Measurements from ENCODE around the gene PSMB8. TPM values are rescaled to one million over a fixed set of nuclear protein-coding genes. Genes with fewer than 3 reads are reported as not detected.

Gene PSMB8
- total and polyA plus RNA-seq, 2 of the 8 experiments (the other 6 are each of a cell fraction or from before 2014, with no cell fraction given): 18.4 to 43.0 TPM

- no peaks in the 10 kb centered on the region for H3K23me2 ChIP-seq (ENCODE audit: low read depth, low read length)
- FAIRE-seq: no peak
Observed at GRCh38 chr6:32792901-32793435, 50.9 kb downstream of the PSMB8 start.

More at GRCh38 chr6:32792901-32793435, 50.9 kb downstream of the PSMB8 start:
- H4K91ac ChIP-seq (replicated peaks; ENCODE audit: insufficient read length, low read length): no peak overlapping the region
- H3K4ac ChIP-seq (replicated peaks; ENCODE audit: insufficient read length, low read depth, low read length): no peak overlapping the region
- H4K8ac ChIP-seq (ENCODE audit: extremely low read depth, insufficient read depth, low read length): no peak overlapping the region
- H2BK12ac ChIP-seq (ENCODE audit: low read depth, low read length): no peak overlapping the region
- no peak overlapping the region for H3K14ac ChIP-seq (ENCODE audit: insufficient read length)
- TF ChIP-seq GABPA (IDR thresholded peaks at IDR 0.05; ENCODE audit: borderline replicate concordance, insufficient read depth, low read length): no peak
- TF ChIP-seq SRF (IDR thresholded peaks at IDR 0.05; ENCODE audit: low read depth, low read length): no peak
- TF ChIP-seq CBX8 (IDR thresholded peaks at IDR 0.05; ENCODE audit: borderline replicate concordance, low read depth, low read length): no peak
- TF ChIP-seq NANOG (IDR thresholded peaks at IDR 0.05; ENCODE audit: insufficient read depth, low read depth, low read length, poor library complexity, severe bottlenecking): no peak
- TF ChIP-seq CREB1 (IDR thresholded peaks at IDR 0.05): no peak
- TF ChIP-seq TBP (IDR thresholded peaks at IDR 0.05; ENCODE audit: low read depth, low read length): no peak
- no peak for TF ChIP-seq HDAC6 (IDR thresholded peaks at IDR 0.05; ENCODE audit: low read depth, low read length)
- no peak for TF ChIP-seq SP2 (IDR thresholded peaks at IDR 0.05; ENCODE audit: low read length)
- TF ChIP-seq CHD1 (IDR thresholded peaks at IDR 0.05; ENCODE audit: low read depth, low read length): no peak
- no peak for TF ChIP-seq RBBP5 (IDR thresholded peaks at IDR 0.05; ENCODE audit: borderline replicate concordance, low read depth, low read length)
- TF ChIP-seq MAX (IDR thresholded peaks at IDR 0.05): no peak
- TF ChIP-seq KDM4A (IDR thresholded peaks at IDR 0.05; ENCODE audit: low read depth, low read length, severe bottlenecking): no peak
- no peak for TF ChIP-seq CEBPB (IDR thresholded peaks at IDR 0.05; ENCODE audit: low read depth, low read length)
- TF ChIP-seq KDM1A (IDR thresholded peaks at IDR 0.05; ENCODE audit: borderline replicate concordance, low read length): no peak
- TF ChIP-seq PHF8 (conservative IDR thresholded peaks at IDR 0.05; ENCODE audit: low read depth, low read length): no peak
- no peak overlapping the region for H2AFZ ChIP-seq (ENCODE audit: low read length)
- no peak overlapping the region for H2BK20ac ChIP-seq (ENCODE audit: low read length)
- ChIA-PET CTCF (ENCODE audit: partially characterized antibody) (interaction anchor here (0.6 to 1.5 kb wide), 10 partner anchors 14 to 553 kb away, joined by 3 to 5 read pairs (median 3); no protein-coding TSS in a partner anchor), POLR2A (ENCODE audit: partially characterized antibody) (no interaction called here)
- no peak overlapping the region for H4K5ac ChIP-seq (ENCODE audit: insufficient read length, low read depth, low read length)
- H2BK5ac ChIP-seq (ENCODE audit: low read depth, low read length): no peak overlapping the region
- no peaks in the 10 kb centered on the region for H3K9me3 ChIP-seq (ENCODE audit: insufficient read depth in 2 of 2, low read depth in 1 of 2, low read length in 1 of 2)
- no peak overlapping the region for H2BK120ac ChIP-seq (replicated peaks; ENCODE audit: low read depth, low read length)
- no peak overlapping the region for H3K18ac ChIP-seq (ENCODE audit: extremely low read depth, low read length)
- no peak overlapping the region for H3K23ac ChIP-seq (ENCODE audit: insufficient read length)
- WGBS, 2 experiments (ENCODE audit: extremely low coverage in 1 of 2, insufficient coverage in 1 of 2, insufficient read length in 1 of 2, insufficient replicate concordance in 2 of 2, low coverage in 1 of 2, low lambda C conversion rate in 2 of 2, missing lambda C conversion rate in 1 of 2): 60% methylated on average over 3 of the region's 3 CpGs; no CpG with 5 or more reads in 1 of the 2 experiments
- no peak overlapping the region for H3K4me2 ChIP-seq (ENCODE audit: insufficient read depth in 1 of 2, low read depth in 2 of 2, low read length in 2 of 2)
- no peak overlapping the region for H3K9ac ChIP-seq (replicated peaks in 1 of 4; ENCODE audit: extremely low read depth in 1 of 4, low read depth in 3 of 4, low read length in 3 of 4)
- no peaks in the 10 kb centered on the region for H4K20me1 ChIP-seq (replicated peaks in 1 of 2; ENCODE audit: control insufficient read depth in 1 of 2, insufficient read depth in 2 of 2, low read length in 2 of 2)
- no peak overlapping the region for H3K4me3 ChIP-seq (ENCODE audit: extremely low read depth in 1 of 4, insufficient read depth in 2 of 4, low read depth in 3 of 4, low read length in 4 of 4)
- no peak overlapping the region for H2BK15ac ChIP-seq (ENCODE audit: low read length)
- no peak overlapping the region for H2AK5ac ChIP-seq (ENCODE audit: low read depth, low read length)
- no peaks in the 10 kb centered on the region for H3K36me3 ChIP-seq (ENCODE audit: control insufficient read depth in 2 of 4, insufficient read depth in 4 of 4, low read length in 3 of 4)
- no peaks in the 10 kb centered on the region for H3K79me2 ChIP-seq (ENCODE audit: control insufficient read depth in 1 of 2, insufficient read depth in 2 of 2, low read length in 2 of 2)
- peaks cover 0 to 3% (median 0%) of the 10 kb centered on the region in 4 experiments; a peak in 2 of 7 replicates for H3K4me1 ChIP-seq (replicated peaks in 1 of 4; ENCODE audit: control insufficient read depth in 3 of 4, insufficient read depth in 4 of 4, low read length in 3 of 4)
- no peaks in the 10 kb centered on the region for H3K79me1 ChIP-seq (ENCODE audit: low read depth, low read length)
- no peaks in the 10 kb centered on the region for H3K27me3 ChIP-seq (replicated peaks in 1 of 4; ENCODE audit: control insufficient read depth in 3 of 4, extremely low read depth in 1 of 4, insufficient read depth in 3 of 4, low read length in 3 of 4)
- no peak overlapping the region for H3K56ac ChIP-seq (replicated peaks; ENCODE audit: insufficient read length, low read depth, low read length)
- no peak overlapping the region for H3K27ac ChIP-seq (ENCODE audit: low read depth, low read length)
- DNase-seq (ENCODE audit: low read depth in 1 of 2, low spot score in 2 of 2): no peak
